Gastrocnemius medialis (tissue), 4 donors: Measurements from ENCODE around the gene CDH16. TPM values are rescaled to one million over a fixed set of nuclear protein-coding genes. Genes with fewer than 3 reads are reported as not detected.
"Not testable (repeated sequence)": the region's sequence is repeated elsewhere in the genome, so short reads cannot be mapped to it uniquely, and the experiment has no call there.

Source experiments
- ATAC-seq, 2 donors: fragments of 150-250 bp; one replicate each; pipeline ENCODE4 v1.9.1; 2016
- DNase-seq, 2 donors: peaks; one replicate each; pipeline ENCODE4 v3.0.0-alpha.2; 2019
- H3K27ac ChIP-seq, 4 donors: fragments of 200-600 bp; sonication (generic); 1 replicate in 1 of 4; 2 replicates in 3 of 4; pipeline ENCODE4 v1.5.1; 2016 to 2018; ENCODE audit warnings: mild to moderate bottlenecking in 2 of 4, moderate library complexity in 1 of 4
- H3K27me3 ChIP-seq, 3 donors: fragments of 200-600 bp; sonication (generic) in 2 of 3; 1 replicate in 1 of 3; 2 replicates in 2 of 3; pipeline versions ENCODE4 v1.5.1 to v1.6.0; 2016 to 2019; ENCODE audit warnings: mild to moderate bottlenecking in 1 of 3, moderate library complexity in 1 of 3
- H3K36me3 ChIP-seq, 2 donors: fragments of 200-600 bp; sonication (generic) in 1 of 2; one replicate each; pipeline ENCODE4 v1.5.1; 2017 to 2018
- H3K4me1 ChIP-seq, 2 donors: fragments of 200-600 bp; sonication (generic) in 1 of 2; one replicate each; pipeline ENCODE4 v1.5.1; 2016 to 2017; ENCODE audit warnings: mild to moderate bottlenecking in 2 of 2
- H3K4me3 ChIP-seq, 4 donors: fragments of 200-600 bp; sonication (generic) in 3 of 4; 1 replicate in 1 of 4; 2 replicates in 3 of 4; pipeline ENCODE4 v1.5.1; 2016 to 2019; ENCODE audit warnings: mild to moderate bottlenecking in 2 of 4
- H3K9me3 ChIP-seq, 3 donors: fragments of 200-600 bp; sonication (generic) in 2 of 3; 1 replicate in 1 of 3; 2 replicates in 2 of 3; pipeline ENCODE4 v1.5.1; 2016 to 2019
- POLR2A ChIP-seq, 2 donors: fragments of 450-650 bp; IDR thresholded peaks; one replicate each; pipeline ENCODE4 v1.6.1; 2017; ENCODE audit warnings: antibody characterized with exemption in 2 of 2, mild to moderate bottlenecking in 2 of 2, moderate library complexity in 2 of 2
- in situ Hi-C, 4 donors: fragments of 200-750 bp; cut with MboI; loops; one replicate each; pipeline versions ENCODE4 v1.15.0 to v1.8.0; 2017; ENCODE audit warnings: low sequenced_read_pairs in 4 of 4
- intact Hi-C: fragments of 100-400 bp; cut with DNase I; formaldehyde crosslinking; loops from one replicate; pipeline ENCODE4 v1.15.1; 2023; ENCODE audit warnings: low total_unique reads
- total RNA-seq, 4 donors: library from RNA; depleted of rRNA; stranded (reverse); fragments of >200 nt; gene quantifications; one replicate each; pipeline versions ENCODE4 v1.1.0 to v1.2.3, GENCODE V29; 2016
- TF ChIP-seq, protein P1 (sequence below), 5 experiments: fragments of 450-650 bp in 3 of 5; fragments of 200-600 bp in 2 of 5; sonication (generic) in 2 of 5; IDR thresholded peaks in 4 of 5; conservative IDR thresholded peaks in 1 of 5; 1 replicate in 4 of 5; 2 replicates in 1 of 5; pipeline ENCODE4 v1.5.1; 2016 to 2019; ENCODE audit warnings: antibody characterized with exemption in 5 of 5, mild to moderate bottlenecking in 3 of 5, moderate library complexity in 3 of 5

Gene CDH16
- total RNA-seq, 4 donors from 2014 or later, result 0.10 to 0.87 (median 0.16) TPM; not detected in 1

GRCh38 chr16:66872559-66872942, 46.1 kb downstream of the CDH16 start:
- TF ChIP-seq, protein P1, sequence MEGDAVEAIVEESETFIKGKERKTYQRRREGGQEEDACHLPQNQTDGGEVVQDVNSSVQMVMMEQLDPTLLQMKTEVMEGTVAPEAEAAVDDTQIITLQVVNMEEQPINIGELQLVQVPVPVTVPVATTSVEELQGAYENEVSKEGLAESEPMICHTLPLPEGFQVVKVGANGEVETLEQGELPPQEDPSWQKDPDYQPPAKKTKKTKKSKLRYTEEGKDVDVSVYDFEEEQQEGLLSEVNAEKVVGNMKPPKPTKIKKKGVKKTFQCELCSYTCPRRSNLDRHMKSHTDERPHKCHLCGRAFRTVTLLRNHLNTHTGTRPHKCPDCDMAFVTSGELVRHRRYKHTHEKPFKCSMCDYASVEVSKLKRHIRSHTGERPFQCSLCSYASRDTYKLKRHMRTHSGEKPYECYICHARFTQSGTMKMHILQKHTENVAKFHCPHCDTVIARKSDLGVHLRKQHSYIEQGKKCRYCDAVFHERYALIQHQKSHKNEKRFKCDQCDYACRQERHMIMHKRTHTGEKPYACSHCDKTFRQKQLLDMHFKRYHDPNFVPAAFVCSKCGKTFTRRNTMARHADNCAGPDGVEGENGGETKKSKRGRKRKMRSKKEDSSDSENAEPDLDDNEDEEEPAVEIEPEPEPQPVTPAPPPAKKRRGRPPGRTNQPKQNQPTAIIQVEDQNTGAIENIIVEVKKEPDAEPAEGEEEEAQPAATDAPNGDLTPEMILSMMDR (IDR thresholded peaks at IDR 0.05 in 4 of 5, conservative IDR thresholded peaks at IDR 0.05 in 1 of 5), result no peak
- TF ChIP-seq POLR2A (IDR thresholded peaks at IDR 0.05), result no peak
- no peak overlapping the region for H3K27ac ChIP-seq
- no peak for DNase-seq
- H3K36me3 ChIP-seq, result no peaks in the 10 kb centered on the region
- H3K27me3 ChIP-seq, result no peaks in the 10 kb centered on the region
- intact Hi-C loops, result loop anchor here (5.0 to 10.0 kb wide), 2 partner anchors 388 to 465 kb away; no protein-coding TSS in a partner anchor
- in situ Hi-C loops, result loop anchor here in 2 of 4 donors (5.0 to 25.0 kb wide), 3 partner anchors 40 to 460 kb away; partner anchors contain the start of genes CMTM3 (in 1 of the 2) and NAE1 (in 1 of the 2)
- peaks cover 0 to 6% of the 10 kb centered on the region in 2 donors for H3K4me1 ChIP-seq
- no peaks in the 10 kb centered on the region for H3K9me3 ChIP-seq
- ATAC-seq, result no peak
- H3K4me3 ChIP-seq, result peak overlapping the region in 2 of 4 donors; percentile 35 to 55

DNA sequence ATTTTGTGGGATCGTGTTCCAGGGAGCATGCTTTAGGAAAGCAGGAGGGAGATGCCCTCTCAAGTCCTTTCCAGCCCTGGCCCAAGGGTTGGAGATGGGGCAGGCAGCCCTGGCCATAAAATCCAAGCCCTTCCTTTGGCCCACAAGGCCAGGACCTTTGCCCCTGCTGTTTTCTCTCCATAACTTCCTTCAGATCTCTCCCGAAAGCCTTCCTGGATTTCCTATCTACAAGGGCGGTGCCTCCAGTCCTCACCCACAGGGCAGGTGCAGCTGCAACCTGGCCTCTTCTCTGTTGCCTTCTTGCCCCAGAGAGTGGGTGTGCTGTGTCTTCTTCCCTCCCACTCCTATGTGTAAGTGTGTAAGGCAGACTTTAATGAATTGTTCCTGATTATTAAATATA, 46.8 kb downstream of the CDH16 start:
- in situ Hi-C loops, result loop anchor here in 2 of 4 donors (5.0 to 25.0 kb wide), 3 partner anchors 40 to 460 kb away; partner anchors contain the start of genes CMTM3 (in 1 of the 2) and NAE1 (in 1 of the 2)

DNA sequence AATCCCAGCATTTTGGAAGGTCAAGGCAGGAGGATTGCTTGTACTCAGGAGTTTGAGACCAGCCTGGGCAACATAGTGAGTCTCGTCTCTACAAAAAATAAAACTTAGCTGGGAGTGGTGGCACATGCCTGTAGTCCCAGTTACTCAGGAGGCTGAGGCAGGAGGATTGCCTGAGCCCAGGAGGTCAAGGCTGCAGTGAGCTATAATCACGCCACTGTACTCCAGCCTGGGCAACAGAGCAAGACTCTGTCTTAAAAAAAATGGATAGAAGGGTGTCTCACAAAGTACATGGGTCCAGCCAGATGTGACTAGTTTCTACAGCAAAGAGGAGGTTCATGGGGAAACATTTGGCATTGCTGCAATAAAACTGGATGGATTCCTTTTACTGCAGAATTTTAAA, 47.3 kb downstream of the CDH16 start:
- ATAC-seq, H3K4me3 ChIP-seq, H3K4me1 ChIP-seq, H3K36me3 ChIP-seq, DNase-seq, H3K27me3 ChIP-seq, H3K9me3 ChIP-seq, H3K27ac ChIP-seq: not testable (repeated sequence)
- in situ Hi-C loops (loop anchor here in 2 of 4 donors (5.0 to 25.0 kb wide), 3 partner anchors 39 to 459 kb away; partner anchors contain the start of genes CMTM3 (in 1 of the 2) and NAE1 (in 1 of the 2)), intact Hi-C loops (loop anchor here (5.0 to 10.0 kb wide), 2 partner anchors 387 to 464 kb away; no protein-coding TSS in a partner anchor)

More for the DNA sequence above, 46.8 kb downstream of the CDH16 start:
- Histone ChIP-seq H3K4me1 (peaks cover 0 to 6% of the 10 kb centered on the region in 2 donors), H3K4me3 (no peak overlapping the region), H3K9me3 (no peaks in the 10 kb centered on the region), H3K36me3 (no peaks in the 10 kb centered on the region), H3K27me3 (no peaks in the 10 kb centered on the region), H3K27ac (no peak overlapping the region)
- no peak for DNase-seq
- intact Hi-C loops, result loop anchor here (5.0 to 10.0 kb wide), 2 partner anchors 387 to 465 kb away; no protein-coding TSS in a partner anchor
- no peak for ATAC-seq
- TF ChIP-seq, protein P1 (IDR thresholded peaks at IDR 0.05 in 4 of 5, conservative IDR thresholded peaks at IDR 0.05 in 1 of 5), result no peak
- no peak for TF ChIP-seq POLR2A (IDR thresholded peaks at IDR 0.05)

DNA sequence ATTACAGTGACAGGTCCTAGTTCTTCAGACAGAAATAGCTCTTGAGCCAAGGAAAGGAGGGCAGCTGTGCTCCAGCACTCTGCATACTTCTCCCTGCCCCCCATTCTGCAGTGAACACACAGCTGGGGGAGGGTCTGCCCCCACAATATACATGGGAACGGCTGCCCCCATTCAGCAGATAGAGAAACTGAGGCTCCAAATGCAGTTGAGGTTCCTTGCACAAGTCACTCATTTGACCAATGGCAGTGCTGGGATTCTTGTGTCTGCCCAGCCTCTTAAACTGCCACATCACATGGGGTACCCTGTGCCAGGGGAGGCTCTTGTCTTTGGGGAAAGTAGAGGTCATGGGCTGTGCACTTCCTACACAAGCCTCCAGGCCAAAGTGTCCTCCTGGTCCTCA, 49.3 kb downstream of the CDH16 start:
- TF ChIP-seq, protein P1 (IDR thresholded peaks at IDR 0.05 in 4 of 5, conservative IDR thresholded peaks at IDR 0.05 in 1 of 5), result no peak
- DNase-seq, result no peak
- Histone ChIP-seq H3K27ac (no peak overlapping the region), H3K4me3 (no peak overlapping the region), H3K9me3 (no peaks in the 10 kb centered on the region), H3K36me3 (no peaks in the 10 kb centered on the region), H3K4me1 (peaks cover 0 to 6% of the 10 kb centered on the region in 2 donors), H3K27me3 (no peaks in the 10 kb centered on the region)
- intact Hi-C loops, result no loop called here
- in situ Hi-C loops, result loop anchor here (5.0 to 25.0 kb wide), 6 partner anchors 37 to 465 kb away; partner anchors contain the start of genes CMTM3 (in 1 of the 4) and NAE1 (in 1 of the 4)
- no peak for ATAC-seq

DNA sequence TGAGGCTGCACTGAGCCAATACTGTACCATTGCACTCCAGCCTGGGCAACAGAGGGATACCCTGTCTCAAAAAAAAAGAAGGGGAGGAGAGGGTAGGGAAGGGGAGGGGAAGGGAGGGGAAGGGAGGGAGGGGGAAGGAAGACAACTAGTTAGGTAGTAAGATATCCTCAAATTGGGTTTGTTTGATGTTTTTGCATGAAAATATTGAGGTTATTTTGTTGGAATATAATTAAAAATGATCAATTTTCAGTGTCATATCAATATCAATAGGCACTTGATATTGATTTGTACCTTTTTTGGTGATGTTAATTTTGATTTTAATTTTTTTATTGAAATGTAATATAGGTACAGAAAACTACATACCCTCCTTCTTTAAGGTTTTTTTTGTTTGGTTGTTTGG, 55.0 kb downstream of the CDH16 start:
- intact Hi-C loops, result no loop called here
- in situ Hi-C loops, result loop anchor here (10.0 to 25.0 kb wide), 4 partner anchors 251 to 459 kb away; partner anchors contain the start of gene CMTM3 (in 1 of the 4)
- H3K27me3 ChIP-seq, result no peaks in the 10 kb centered on the region
- no peak for ATAC-seq
- H3K27ac ChIP-seq, result no peak overlapping the region
- no peak for DNase-seq
- H3K36me3 ChIP-seq, result no peaks in the 10 kb centered on the region
- no peaks in the 10 kb centered on the region for H3K4me1 ChIP-seq
- no peak for TF ChIP-seq POLR2A (IDR thresholded peaks at IDR 0.05)
- TF ChIP-seq, protein P1 (IDR thresholded peaks at IDR 0.05 in 4 of 5, conservative IDR thresholded peaks at IDR 0.05 in 1 of 5), result no peak
- no peak overlapping the region for H3K4me3 ChIP-seq
- no peaks in the 10 kb centered on the region for H3K9me3 ChIP-seq
